ENCODE results near the gene PLXNA4.
"Not testable (repeated sequence)": the region's sequence is repeated elsewhere in the genome, so short reads cannot be mapped to it uniquely, and the experiment has no call there.

PLXNA4 gene

DNA sequence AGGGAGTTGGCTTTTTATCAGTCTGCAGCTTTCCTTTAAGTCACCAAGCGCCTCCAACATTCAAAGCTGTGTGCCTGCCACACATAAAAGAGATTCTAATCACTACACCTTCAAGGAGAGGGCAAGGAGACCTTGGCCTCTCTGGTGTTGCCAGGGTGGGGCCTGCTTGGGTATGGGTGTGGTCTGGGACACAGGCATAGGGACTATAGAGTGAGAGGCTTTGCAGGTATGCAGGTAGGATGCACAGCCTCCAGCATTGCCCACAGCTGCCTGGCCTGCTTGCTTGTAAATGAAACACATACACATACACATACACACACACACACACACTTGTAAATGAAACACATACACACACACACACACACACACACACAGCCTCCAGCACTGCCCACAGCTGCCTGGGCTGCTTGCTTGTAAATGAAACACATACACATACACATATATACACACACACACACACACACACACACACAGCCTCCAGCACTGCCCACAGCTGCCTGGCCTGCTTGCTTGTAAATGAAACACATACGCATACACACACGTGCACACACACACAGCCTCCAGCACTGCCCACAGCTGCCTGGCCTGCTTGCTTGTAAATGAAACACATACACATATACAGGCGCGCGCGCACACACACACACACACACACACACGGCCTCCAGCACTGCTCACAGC is 397.7 kb downstream of the PLXNA4 start:
- DNase-seq (ENCODE audit: low read depth), result not testable (repeated sequence)

DNA sequence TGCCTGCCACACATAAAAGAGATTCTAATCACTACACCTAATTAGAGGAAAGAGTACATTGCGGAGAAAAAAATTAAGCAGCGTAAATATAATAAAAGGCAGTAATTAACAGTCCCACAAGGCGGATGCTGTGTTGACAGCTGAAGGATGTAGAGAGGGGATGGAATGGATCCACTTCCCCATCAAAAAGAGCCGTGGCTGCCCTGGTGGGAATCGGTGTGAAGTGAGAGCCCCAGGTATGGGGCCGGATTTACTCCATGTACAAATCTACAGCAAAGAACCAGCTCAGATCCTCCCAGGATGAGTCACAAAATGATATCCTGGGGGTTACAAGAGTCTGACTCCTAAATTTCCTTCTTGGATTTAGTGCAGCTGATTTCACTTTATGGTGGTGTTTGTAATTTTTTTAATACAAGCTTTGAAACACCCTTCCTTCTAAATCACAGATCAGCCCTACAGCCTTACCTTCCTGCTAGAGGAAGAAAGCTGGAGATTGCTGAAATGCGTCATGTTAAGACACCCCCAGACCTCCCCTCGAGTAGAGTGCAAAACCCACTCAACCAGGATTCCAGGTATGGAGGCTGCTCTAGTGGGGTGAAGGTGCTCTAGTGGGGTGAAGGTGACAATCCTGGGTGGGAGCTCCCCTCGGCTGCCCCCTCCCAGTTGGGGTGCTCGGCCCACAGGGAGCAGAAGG is 398.4 kb downstream of the PLXNA4 start:
- no peak for DNase-seq (ENCODE audit: low read depth)

DNA sequence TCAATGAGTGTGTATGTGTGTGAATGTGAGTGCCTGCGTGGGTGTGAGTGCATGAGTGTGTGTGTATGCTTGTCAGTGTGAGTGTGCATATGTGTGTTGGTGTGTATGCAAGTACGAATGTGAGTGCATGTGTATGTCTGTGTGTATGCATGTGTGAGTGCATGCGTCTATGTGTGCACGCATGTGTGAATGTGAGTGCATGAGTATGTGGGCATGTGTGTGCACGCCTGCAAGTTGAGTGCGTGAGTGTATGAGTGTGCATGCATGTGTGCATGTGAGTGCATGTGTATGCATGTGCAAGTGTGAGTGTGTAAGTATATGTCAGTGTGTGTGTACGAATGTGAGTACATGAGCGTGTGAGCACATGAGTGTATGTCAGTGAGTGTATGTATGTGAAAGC is 399.6 kb downstream of the PLXNA4 start:
- DNase-seq (ENCODE audit: low read depth), result no peak

DNA sequence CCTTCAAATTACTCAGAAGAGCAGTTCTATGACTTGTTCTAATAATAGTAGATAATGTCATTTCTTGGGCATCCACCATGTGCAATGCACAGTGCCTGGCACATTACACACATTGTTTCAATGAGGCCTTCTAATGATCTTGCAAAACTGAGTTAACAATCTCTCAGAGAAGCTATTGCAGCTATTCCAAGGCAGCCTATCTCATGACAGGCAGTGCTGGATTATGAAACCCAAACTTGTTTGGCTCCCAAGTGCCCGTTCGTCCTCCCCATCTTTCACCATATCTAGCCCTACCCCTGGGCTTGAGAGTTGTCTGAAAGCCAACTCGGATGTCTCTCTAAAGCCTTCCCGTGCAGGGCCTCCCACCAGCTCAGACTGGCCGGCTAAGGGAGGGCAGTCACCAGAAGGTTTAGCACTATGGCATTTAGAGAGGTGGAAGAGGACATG is 405.1 kb downstream of the PLXNA4 start:
- DNase-seq (ENCODE audit: low read depth), result no peak

DNA sequence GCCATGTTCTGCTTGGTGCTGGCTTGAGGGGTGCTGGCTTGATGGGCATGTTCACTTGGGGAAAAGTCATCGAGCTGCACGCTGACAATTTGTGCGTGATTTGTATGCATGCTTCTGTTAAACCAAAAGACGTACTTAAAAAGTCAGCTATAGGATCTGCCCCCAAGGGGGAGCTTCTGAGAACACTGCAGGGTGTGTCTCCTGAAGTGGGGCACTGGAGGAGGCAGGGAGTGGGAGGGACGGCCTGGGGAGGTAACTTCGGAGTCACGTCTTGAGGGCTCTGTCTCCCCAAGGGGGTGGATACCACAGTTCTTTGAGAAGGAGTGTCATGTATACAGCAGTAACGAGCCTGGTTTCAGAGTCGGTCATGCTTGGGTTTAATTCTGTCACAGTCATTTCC is 406.5 kb downstream of the PLXNA4 start:
- no peak for DNase-seq (ENCODE audit: low read depth)

DNA sequence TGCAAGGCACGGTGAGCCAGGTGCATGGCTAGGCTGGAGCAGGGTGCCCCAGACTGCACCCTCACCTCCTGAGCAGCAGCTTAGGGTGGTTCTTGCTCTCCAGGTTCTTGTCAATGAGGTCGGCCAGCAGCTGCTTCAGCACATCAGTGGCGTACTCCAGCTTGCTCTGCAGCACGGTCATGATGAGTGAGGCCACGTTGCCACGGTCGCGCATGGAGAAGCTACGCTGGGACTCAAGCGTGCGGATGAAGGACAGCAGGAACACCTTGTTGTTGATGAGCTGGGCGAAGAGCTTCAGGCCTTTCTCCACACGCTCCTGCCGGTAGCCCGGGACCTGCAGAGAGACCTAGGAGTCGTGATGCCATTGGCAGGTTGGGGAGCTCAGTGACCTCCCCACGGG is 408.0 kb downstream of the PLXNA4 start:
- no peak for DNase-seq (ENCODE audit: low read depth)

DNA sequence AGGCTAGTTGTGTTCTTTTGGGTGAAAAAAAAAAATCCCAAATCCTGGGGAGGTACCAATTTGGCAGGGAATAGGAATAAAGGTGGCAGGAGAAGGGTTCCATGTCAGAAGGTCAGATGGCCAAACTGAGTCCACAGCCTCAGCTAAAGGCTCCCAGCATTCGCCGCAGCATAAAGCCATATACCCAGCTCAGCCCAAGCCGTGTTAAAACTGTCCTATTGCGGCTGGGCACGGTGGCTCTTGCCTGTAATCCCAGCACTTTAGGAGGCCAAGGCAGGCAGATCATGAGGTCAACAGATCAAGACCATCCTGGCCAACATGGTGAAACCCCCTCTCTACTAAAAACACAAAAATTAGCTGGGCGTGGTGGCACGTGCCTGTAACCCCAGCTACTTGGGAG is 410.6 kb downstream of the PLXNA4 start:
- not testable (repeated sequence) for DNase-seq (ENCODE audit: low read depth)

DNA sequence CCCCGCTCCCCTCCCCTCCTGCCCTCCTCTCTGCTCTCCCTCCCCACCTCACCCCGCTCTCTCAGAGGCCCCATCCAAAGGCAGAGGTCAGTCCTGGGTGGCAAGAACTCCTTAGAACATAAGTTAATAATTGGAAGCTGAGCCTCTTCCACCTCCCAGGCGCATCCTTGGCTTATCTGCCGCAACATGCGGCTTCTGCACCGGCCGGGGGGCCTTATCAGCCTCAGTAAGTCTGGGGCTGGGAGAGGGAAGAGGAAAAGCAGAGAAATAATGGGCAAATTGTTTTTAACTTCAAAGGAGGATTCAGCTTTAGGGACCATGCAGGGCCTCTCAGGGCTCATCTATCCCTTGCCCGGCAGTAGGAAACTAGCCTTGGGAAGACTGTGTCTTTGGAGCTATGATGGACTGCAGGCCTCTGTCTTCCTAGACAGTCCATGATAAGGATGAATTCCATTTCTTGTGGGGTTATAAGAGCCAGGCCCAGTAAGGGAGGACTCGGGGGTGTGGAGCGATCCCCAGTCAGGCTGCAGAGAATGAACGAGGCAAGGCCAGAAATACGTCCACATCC is 411.6 kb downstream of the PLXNA4 start:
- DNase-seq (ENCODE audit: low read depth), result no peak

DNA sequence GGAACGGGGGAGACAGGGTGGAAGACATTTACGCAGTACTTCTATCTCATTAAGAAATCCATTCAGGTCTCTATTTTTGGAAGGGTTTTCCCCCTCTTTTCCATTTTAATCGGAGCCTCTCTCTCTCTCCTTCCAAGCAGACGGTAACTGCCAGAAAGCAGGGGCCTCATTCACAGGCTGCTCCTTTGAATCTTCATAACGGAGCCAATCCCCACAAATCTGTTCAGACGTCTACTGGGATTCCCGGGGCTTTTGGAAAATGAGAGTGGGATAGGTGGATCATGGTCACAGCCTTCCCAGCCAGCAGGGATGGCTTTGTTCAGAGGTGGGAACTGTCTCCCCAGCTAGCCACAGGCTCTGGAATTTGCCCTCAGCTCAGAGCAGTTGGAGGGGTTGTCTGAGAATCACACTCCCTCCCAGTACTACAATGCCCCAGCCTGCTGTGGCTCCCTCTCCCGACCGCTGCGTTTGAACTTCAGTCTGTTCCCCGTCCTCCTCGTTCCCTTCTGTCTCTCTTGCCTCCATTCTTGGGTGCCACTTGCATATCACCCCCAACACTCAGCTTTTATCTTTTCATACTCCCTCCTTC is 413.6 kb downstream of the PLXNA4 start:
- no peak for DNase-seq (ENCODE audit: low read depth)

DNA sequence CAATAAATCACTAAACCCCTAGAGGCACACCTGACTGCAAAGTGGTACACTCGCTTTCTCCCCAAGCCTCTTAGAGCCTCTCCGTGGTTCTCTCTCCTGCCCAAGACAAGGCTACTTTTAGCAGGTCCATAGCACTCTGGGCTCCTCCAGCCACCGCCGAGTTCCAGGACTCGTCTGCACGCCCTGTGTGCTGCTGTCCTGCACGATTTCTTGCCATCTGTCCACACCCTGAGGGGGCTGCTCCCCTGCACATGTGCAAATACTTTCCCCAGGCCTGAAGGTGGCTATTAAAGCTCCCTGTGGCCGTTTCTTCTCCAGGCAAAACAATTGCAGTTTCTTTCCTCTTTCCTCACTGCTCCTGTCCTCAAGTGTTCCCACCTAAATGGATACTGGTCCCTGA is 414.3 kb downstream of the PLXNA4 start:
- DNase-seq (ENCODE audit: low read depth), result no peak

DNA sequence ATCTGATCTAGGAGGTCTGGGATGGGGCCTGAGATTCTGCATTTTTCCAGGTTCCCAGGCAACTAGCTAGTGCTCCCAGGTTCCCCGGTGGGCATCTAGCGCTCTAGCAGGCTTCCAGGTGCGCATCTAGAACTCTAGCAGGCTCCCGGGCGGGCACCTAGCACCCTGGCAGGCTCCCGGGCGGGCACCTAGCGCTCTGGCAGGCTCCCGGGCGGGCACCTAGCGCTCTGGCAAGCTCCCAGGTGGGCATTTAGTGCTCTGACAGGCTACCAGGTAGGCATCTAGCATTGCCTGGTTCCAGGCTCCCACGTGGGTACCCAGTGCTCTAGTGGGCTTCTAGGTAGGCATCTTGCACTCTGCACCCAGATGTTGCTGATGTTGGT is 414.7 kb downstream of the PLXNA4 start:
- DNase-seq (ENCODE audit: low read depth), result no peak

DNA sequence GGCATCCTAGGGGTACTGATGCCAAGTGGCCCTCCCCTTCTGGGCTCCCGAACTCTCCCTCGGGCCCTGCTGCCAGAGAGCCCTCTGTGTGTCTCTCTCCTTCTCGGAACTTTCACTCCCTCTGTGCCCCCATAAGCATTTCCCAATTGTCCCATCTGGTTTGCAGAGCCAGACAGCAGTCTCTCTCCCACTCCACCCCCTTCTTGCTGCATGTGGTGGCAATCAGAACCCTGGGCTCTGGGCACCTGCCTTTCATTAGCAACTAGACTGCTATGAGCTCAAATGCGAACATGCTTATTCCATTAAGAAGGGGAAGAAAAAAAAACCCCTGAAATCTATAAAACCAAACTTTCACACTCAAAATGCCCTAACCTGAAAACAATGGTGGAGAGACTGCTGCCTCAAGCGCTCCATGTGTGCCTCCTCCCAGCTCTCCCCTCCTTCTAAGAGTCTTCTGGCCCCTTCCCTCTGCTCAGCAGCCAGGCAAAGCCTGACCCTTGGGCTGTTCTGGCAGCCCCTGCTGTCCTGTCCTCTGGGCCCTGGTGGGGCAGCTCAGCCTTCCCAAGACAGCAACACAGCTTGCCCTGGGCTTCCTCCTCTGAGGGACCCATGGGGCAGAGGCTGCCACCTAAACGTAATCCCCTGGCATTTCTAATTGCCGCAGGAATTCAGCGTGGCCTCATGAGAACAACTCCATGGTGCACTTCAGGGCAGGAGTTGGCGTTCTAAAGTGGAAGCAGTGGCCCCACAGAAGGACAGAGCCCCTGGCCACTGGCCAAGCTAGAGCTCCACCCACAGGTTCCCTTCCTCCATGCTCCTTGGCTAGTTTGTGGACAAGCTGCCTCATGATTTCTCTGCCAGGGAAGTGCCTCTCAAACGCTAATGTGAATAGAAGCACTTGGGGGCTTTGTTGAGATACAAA is 415.4 kb downstream of the PLXNA4 start:
- no peak for DNase-seq (ENCODE audit: low read depth)

DNA sequence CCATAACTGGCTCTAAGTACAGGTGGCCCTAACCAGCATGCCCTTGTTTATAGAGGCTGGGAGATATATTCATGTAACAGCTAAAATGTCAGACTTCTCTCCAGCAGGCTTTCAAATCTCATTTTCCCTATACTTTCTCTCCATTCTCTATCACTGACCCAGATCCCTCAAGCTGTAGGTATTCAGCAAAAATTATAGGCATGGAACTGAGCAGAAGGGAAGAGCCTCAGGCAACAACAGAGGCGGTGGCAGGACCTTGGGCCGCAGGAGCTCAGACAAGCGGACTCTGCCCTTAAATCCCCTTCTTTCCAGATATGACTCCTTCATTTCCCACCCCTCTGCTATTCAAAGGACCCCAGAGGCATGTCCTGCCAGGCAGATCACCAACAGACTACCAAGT is 417.4 kb downstream of the PLXNA4 start:
- no peak for DNase-seq (ENCODE audit: low read depth)

DNA sequence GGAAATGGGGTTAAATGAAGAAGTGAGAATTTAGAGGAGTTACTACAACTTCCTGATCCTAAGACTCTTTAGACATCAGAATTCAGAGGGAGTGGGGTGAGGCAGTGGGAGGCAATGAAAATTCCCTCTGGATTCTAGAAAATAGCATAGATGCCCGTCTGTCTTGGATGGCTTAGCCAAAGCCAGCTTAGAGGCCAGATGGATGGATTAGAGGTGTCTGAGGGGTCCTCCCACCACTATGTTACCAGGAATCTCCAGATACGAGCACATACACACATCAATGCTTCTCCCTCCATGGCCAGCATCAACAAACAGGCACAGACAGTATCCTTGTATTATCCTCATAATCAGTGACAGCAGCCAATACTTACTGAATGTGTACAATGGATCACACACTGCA is 418.1 kb downstream of the PLXNA4 start:
- DNase-seq (ENCODE audit: low read depth), result no peak

DNA sequence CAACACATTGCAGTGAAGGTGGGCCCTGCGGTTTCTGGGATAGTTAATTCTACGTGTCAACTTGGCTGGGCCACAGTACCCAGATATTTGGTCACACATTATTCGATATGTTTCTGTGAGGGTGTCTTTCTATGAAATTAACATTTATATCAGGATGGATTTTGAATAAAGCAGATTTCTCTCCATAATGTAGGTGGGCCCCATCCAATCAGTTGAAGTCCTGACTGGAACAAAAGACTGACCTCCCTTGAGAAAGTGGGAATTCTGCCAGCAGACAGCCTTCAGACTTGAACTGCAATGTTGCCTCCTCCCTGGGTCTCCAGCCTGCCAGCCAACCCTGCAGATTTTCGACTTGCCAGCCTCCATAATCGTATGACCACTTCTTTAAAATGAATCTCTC is 420.6 kb downstream of the PLXNA4 start:
- DNase-seq (ENCODE audit: low read depth), result no peak

DNA sequence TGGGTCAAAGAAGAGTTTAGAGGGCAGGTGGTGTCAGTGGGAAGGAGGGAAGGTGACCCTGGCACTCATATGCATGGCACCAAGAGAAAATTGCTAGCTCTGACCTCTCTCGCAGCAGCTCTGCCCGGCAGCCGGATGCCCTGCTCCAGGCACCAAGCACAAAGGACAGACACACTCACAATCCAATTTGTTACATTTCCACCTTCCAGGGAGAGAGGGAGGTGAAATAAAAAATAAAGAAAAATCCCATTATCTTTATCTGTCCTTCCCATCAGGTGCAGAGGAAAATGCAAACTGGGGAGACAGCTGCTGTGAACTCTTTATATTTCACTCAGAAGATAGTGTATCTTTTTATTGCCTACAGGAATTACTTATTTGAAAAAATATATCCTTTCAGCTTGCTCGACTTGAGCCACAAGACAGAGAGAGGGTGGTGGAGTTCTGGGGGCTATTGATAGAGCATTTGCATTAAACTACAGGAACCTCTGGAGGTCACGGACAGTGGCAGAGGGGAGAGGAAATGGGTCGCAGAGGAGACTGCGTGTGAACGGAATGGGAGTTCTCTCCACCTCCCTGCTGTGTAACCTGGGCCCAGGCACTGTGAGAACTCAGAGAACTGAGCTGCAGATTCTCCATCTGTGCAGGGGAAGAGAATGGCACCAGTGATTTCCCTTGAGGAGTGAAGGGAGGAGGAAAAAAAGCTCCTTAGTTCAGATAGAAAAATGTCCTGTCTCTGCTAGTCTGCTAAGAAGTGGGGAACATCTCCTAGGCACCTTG is 421.4 kb downstream of the PLXNA4 start:
- DNase-seq (ENCODE audit: low read depth), result no peak

DNA sequence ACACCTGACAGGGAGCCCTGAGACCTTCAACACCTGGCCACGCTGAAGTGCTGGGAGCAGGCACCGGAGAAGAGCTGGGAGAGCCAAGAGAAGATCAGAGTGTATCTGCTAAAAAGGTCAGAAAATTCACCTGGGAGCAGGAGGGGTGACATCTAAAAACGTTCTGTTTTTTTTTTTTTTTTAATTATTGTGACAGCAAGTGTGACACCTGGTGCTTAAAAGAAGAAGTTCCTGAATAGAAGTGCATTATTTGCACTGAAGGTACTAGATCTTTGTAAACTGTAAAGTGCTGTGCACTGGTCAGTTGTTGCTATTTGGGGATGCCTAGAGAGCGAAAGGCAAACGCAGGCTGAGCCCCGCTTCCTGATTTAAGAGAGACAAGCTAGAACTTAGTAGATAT is 422.0 kb downstream of the PLXNA4 start:
- no peak for DNase-seq (ENCODE audit: low read depth)

DNA sequence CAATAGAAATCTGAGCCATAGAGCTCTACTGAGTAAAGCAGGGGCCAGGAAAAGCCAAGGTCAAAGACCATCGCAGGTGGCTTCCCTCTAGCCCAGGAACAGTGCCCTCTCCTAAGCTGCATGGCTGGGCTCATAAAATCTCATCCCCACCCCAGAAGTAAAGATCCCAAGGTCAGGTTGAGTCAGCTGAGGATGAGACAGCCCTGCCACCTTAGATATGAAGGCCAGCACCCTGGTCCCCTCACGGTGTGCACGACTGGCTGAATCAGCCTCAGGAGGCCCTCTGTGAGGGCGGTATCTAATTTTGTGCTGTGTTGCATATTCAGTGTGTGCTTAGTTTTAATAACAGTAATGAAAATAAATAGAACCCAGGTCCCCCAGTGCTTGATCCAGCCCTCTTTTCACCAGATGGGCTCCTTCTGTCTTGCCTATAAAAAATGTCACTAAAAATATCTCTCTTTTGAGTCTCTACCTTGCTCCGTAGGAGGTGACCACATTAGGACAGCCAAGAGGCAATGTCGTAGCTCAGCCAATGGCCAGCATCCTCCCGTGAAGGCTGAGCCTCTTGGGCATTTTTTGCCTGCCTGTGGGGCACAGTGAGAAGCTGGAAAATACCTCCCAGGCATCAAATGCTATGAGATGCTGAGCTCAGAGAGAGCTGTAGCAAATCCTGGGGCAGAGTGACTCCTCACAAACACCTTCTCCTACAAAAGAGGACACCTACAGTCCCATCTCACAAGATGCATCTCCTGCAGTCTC is 424.0 kb downstream of the PLXNA4 start:
- DNase-seq (ENCODE audit: low read depth), result no peak

DNA sequence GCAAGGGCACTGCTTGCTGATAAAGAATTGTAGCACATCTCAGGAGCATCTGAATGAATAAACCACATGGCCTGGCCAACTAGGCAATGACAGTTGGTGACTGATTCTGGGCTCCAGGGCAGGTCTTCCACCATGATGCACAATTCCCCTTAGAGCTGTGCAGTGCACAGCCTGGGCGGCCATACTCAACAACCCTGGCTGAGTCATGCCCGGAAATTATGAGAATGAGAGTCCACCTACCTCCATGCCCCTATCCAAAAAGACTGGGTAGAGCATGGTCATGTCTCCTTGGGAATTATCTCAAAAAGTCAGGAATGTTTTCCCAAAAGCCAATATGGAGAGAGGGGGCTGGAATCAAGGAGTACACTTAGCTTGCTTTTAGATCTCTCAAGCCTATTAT is 425.6 kb downstream of the PLXNA4 start:
- DNase-seq (ENCODE audit: low read depth), result no peak

DNA sequence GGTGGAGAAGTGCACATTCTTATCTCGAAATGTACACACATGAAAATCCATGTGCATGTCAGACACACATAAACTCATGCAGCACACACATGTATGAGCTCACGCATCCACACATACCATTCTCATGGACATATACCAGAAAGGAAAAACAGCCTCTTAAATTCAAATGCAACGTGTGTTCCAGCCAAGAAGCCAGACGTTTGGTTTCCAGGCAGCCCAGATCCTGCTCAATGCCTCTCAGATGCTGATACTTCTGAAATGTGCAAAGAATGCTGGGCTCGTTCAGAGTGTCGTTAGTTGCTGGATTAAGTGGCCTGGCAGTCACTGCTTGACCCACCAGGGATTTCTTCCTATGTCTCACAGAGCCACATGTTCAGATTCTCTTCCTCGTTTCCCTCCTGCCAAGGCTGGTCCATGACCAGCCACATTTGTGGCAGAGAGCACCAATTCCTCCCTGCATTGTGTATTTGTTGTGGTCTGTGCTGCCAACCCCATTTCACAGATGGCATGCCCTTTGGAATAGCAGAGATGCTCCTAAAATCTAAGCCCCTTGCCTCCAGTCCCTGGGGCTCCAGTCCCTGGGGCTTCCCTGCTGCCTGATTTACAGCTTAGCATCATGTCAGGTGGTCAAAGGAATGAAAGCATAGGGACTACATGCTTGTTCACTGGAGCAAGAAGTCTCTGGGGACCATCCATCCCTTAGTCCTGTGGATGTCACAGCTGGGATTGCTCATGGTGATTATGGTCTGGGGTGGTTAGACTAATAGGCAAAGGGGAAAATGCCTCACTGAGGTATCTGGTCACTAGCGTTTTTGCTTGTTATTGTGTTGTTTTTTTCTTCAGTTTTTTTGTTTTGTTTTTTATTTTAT is 426.6 kb downstream of the PLXNA4 start:
- no peak for DNase-seq (ENCODE audit: low read depth)
